HCT116 (cell line): ENCODE results near the gene CACNA2D3. TPM values are rescaled to one million over a fixed set of nuclear protein-coding genes. Genes with fewer than 3 reads are reported as not detected.

Experiments used
- ATAC-seq: fragments of 200-7000 bp; cut with Tn5 transposase; 2 replicates; pipeline ENCODE4 v1.9.1; 2020; ENCODE audit warnings: mild to moderate bottlenecking, moderate library complexity
- BruUV-seq: library from RNA; stranded (reverse); fragments of 400-500 nt; replicated peaks from 2 replicates; lab custom pipeline; 2021; lab: Mats Ljungman, UMichigan
- CTCF ChIA-PET: fragments of 300-600 bp; sonication (Branson Sonifier 250); formaldehyde crosslinking; loops from one replicate; lab custom pipeline; 2021; ENCODE audit warnings: antibody characterized with exemption; lab: Charles Lee
- POLR2A ChIA-PET: fragments of 300-600, 350-600 bp; sonication (Branson Sonifier 250); formaldehyde crosslinking; loops from one replicate; lab custom pipeline; 2021; ENCODE audit warnings: antibody characterized with exemption; lab: Charles Lee
- RAD21 ChIA-PET, 2 experiments: fragments of 300-600 bp; sonication (Branson Sonifier 250); formaldehyde crosslinking; loops; one replicate each; lab custom pipeline; 2023; ENCODE audit warnings: low total read pairs in 2 of 2; ENCODE audit not compliant: uncharacterized antibody in 2 of 2, unreplicated experiment in 2 of 2, low non-redundant PET in 1 of 2; lab: Charles Lee
- DNase-seq: peaks from one replicate; pipeline ENCODE4 v3.0.0-alpha.2; 2010; ENCODE audit warnings: low read depth, low spot score
- H2AFZ ChIP-seq: fragments of 200-600 bp; shearing (Covaris generic), sonication (generic); 2 replicates; pipeline ENCODE4 v1.6.1; 2017; ENCODE audit warnings: low read depth, mixed run types, mixed read lengths, antibody characterized with exemption, low read length; ENCODE audit not compliant: poor library complexity, severe bottlenecking
- H3K27ac ChIP-seq: 2 replicates; pipeline ENCODE4 v1.5.1; 2012; ENCODE audit warnings: low read depth, low read length
- H3K27me3 ChIP-seq: fragments of 200-600 bp; sonication (generic); 2 replicates; pipeline ENCODE4 v1.6.1; 2016; ENCODE audit warnings: mixed run types, low read length, mixed read lengths; ENCODE audit not compliant: insufficient read depth
- H3K36me3 ChIP-seq, 2 experiments: fragments of 200-500 bp in 1 of 2; fragments of 200-600 bp in 1 of 2; sonication (Bioruptor generic) in 1 of 2; sonication (generic) in 1 of 2; 2 replicates each; pipeline versions ENCODE4 v1.5.1 to v1.6.1; 2014 to 2016; ENCODE audit warnings: low read length in 2 of 2, inconsistent platforms in 1 of 2, mixed read lengths in 1 of 2, mixed run types in 1 of 2; ENCODE audit not compliant: insufficient read depth in 2 of 2, control insufficient read depth in 1 of 2
- H3K4me1 ChIP-seq, 2 experiments: fragments of 200-600 bp in 1 of 2; sonication (generic) in 1 of 2; 2 replicates each; pipeline versions ENCODE4 v1.5.1 to v1.6.1; 2012 to 2017; ENCODE audit warnings: low read length in 2 of 2, inconsistent platforms in 1 of 2, mild to moderate bottlenecking in 1 of 2, mixed read lengths in 1 of 2, mixed run types in 1 of 2, moderate library complexity in 1 of 2; ENCODE audit not compliant: insufficient read depth in 2 of 2, control insufficient read depth in 1 of 2
- H3K4me2 ChIP-seq: fragments of 200-600 bp; sonication (generic); 2 replicates; pipeline ENCODE4 v1.6.1; 2017; ENCODE audit warnings: mixed run types, low read length, mixed read lengths
- H3K4me3 ChIP-seq, 2 experiments: fragments of 200-600 bp in 1 of 2; sonication (generic) in 1 of 2; replicated peaks in 1 of 2; 2 replicates each; pipeline ENCODE4 v1.5.1; 2011 to 2016; ENCODE audit warnings: low read length in 2 of 2, control low read depth in 1 of 2, low read depth in 1 of 2, mild to moderate bottlenecking in 1 of 2, mixed read lengths in 1 of 2, mixed run types in 1 of 2
- H3K79me2 ChIP-seq: fragments of 200-600 bp; sonication (generic); 2 replicates; pipeline ENCODE4 v1.6.1; 2017; ENCODE audit warnings: mild to moderate bottlenecking, mixed run types, low read length, moderate library complexity, mixed read lengths; ENCODE audit not compliant: insufficient read depth
- H3K9ac ChIP-seq: fragments of 200-600 bp; sonication (generic); 2 replicates; pipeline ENCODE4 v1.6.1; 2016; ENCODE audit warnings: low read length, mixed read lengths
- H3K9me2 ChIP-seq: fragments of 200-600 bp; sonication (generic), shearing (Covaris generic); 2 replicates; pipeline ENCODE4 v1.6.1; 2017; ENCODE audit warnings: mixed run types, mild to moderate bottlenecking, moderate library complexity; ENCODE audit not compliant: insufficient read depth
- H3K9me3 ChIP-seq, 2 experiments: fragments of 200-500 bp in 1 of 2; fragments of 200-600 bp in 1 of 2; sonication (Bioruptor generic) in 1 of 2; sonication (generic) in 1 of 2; 2 replicates each; pipeline ENCODE4 v1.6.1; 2014 to 2017; ENCODE audit warnings: low read length in 2 of 2, mixed read lengths in 2 of 2, inconsistent platforms in 1 of 2, low read depth in 1 of 2, mild to moderate bottlenecking in 1 of 2, mixed run types in 1 of 2, moderate library complexity in 1 of 2; ENCODE audit not compliant: control insufficient read depth in 1 of 2, insufficient read depth in 1 of 2
- H4K20me1 ChIP-seq: fragments of 200-600 bp; sonication (generic), shearing (Covaris generic); 2 replicates; pipeline ENCODE4 v1.6.1; 2017; ENCODE audit warnings: mixed run types, mild to moderate bottlenecking, moderate library complexity; ENCODE audit not compliant: insufficient read depth
- ELF1 ChIP-seq: IDR thresholded peaks from 2 replicates; pipeline ENCODE4 v1.6.1; 2012; ENCODE audit warnings: low read depth, borderline replicate concordance
- JUND ChIP-seq: IDR thresholded peaks from 2 replicates; pipeline ENCODE4 v1.6.1; 2012
- POLR2A ChIP-seq: IDR thresholded peaks from 2 replicates; pipeline ENCODE4 v1.7.0; 2011; ENCODE audit warnings: borderline replicate concordance; ENCODE audit not compliant: insufficient read depth, insufficient read length; ENCODE audit errors: extremely low read depth
- RAD21 ChIP-seq: IDR thresholded peaks from 2 replicates; pipeline ENCODE4 v1.6.1; 2012; ENCODE audit warnings: low read depth, mild to moderate bottlenecking
- SIN3A ChIP-seq: IDR thresholded peaks from 2 replicates; pipeline ENCODE4 v1.6.1; 2012; ENCODE audit warnings: low read depth
- SRF ChIP-seq: IDR thresholded peaks from 2 replicates; pipeline ENCODE4 v1.6.1; 2012; ENCODE audit warnings: low read depth
- TCF7L2 ChIP-seq: IDR thresholded peaks from 2 replicates; pipeline ENCODE4 v1.7.0; 2011; ENCODE audit warnings: borderline replicate concordance, inconsistent platforms; ENCODE audit not compliant: insufficient read depth, insufficient read length; ENCODE audit errors: extremely low read depth
- YY1 ChIP-seq: IDR thresholded peaks from 2 replicates; pipeline ENCODE4 v1.6.1; 2011; ENCODE audit warnings: low read length, low read depth, moderate library complexity, mild to moderate bottlenecking; ENCODE audit not compliant: insufficient replicate concordance; ENCODE audit errors: extremely low read depth
- ZNF274 ChIP-seq: fragments of 200-500 bp; sonication (Bioruptor generic); IDR thresholded peaks from 2 replicates; pipeline ENCODE4 v1.6.1; 2014; ENCODE audit warnings: mild to moderate bottlenecking, low read depth, low read length, inconsistent platforms
- intact Hi-C: fragments of 100-400 bp; cut with micrococcal nuclease; formaldehyde crosslinking; loops from 2 replicates; pipeline ENCODE4 v1.10.0; 2022
- total RNA-seq: library from RNA; stranded (reverse); gene quantifications from one replicate; pipeline ENCODE4 v1.2.1, GENCODE V29; 2021; ENCODE audit not compliant: unreplicated experiment
- TF ChIP-seq, protein P1 (sequence below): IDR thresholded peaks from 2 replicates; pipeline ENCODE4 v1.6.1; 2012; ENCODE audit warnings: low read depth
- TF ChIP-seq, protein P2 (sequence below), 3 experiments: fragments of 200-600 bp in 1 of 3; sonication (generic) in 1 of 3; IDR thresholded peaks in 2 of 3; conservative IDR thresholded peaks in 1 of 3; 2 replicates each; pipeline ENCODE4 v1.5.1; 2012 to 2017; ENCODE audit warnings: low read depth in 2 of 3, low read length in 2 of 3, antibody characterized with exemption in 1 of 3, borderline replicate concordance in 1 of 3, control low read depth in 1 of 3, mild to moderate bottlenecking in 1 of 3, mixed read lengths in 1 of 3, mixed run types in 1 of 3, moderate library complexity in 1 of 3; ENCODE audit not compliant: insufficient read depth in 1 of 3

CACNA2D3 gene
- total RNA-seq, 1 experiment from 2014 or later = 0.20 TPM

DNA sequence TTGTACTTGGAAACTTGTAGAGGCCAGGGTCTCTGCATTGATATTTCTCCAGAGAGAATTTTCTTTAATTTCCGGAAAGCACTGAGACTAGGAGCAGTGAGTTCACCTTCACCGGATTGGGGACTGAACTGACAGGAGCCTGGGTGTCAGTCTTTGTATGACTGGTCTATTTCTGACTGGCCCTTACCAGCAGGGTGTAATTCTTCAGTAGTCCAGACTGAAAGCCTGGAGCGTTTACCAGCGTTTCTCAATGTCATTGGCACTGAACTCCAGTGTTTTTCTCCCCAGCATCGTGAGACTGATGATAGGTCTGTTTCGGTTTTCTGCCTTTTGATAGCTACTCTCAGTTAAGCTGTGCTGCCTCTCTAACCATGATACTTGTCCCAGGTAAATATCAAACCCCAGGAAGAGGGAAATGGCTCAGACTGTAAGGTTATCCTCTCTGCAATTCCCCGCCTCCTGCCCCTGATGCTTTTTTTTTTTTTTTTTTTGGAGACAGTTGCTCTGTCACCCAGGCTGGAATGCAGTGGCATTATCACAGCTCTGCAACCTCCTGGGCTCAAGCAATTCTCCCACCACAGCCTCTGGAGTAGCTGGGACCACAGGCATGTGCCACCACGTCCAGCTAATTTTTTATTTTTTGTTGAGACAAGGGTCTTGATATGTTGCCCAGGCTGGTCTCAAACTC is 103.6 kb downstream of the CACNA2D3 start:
- Histone ChIP-seq H3K9ac (no peak overlapping the region), H3K36me3 (no peaks in the 10 kb centered on the region), H3K9me2 (no peaks in the 10 kb centered on the region), H2AFZ (no peak overlapping the region), H3K79me2 (no peaks in the 10 kb centered on the region), H3K4me2 (no peak overlapping the region), H3K4me3 (no peak overlapping the region), H3K27me3 (no peaks in the 10 kb centered on the region), H3K9me3 (no peaks in the 10 kb centered on the region), H4K20me1 (no peaks in the 10 kb centered on the region), H3K27ac (no peak overlapping the region), H3K4me1 (no peaks in the 10 kb centered on the region)
- ChIA-PET POLR2A (no interaction called here), CTCF (no interaction called here), RAD21 (no interaction called here)
- ATAC-seq (no peak), DNase-seq (no peak)
- BruUV-seq = no TSS peak
- TF ChIP-seq ZNF274 (no peak), ELF1 (no peak), SRF (no peak), TCF7L2 (no peak), JUND (no peak), SIN3A (no peak), POLR2A (no peak), YY1 (no peak), RAD21 (no peak)
- TF ChIP-seq, protein P1, sequence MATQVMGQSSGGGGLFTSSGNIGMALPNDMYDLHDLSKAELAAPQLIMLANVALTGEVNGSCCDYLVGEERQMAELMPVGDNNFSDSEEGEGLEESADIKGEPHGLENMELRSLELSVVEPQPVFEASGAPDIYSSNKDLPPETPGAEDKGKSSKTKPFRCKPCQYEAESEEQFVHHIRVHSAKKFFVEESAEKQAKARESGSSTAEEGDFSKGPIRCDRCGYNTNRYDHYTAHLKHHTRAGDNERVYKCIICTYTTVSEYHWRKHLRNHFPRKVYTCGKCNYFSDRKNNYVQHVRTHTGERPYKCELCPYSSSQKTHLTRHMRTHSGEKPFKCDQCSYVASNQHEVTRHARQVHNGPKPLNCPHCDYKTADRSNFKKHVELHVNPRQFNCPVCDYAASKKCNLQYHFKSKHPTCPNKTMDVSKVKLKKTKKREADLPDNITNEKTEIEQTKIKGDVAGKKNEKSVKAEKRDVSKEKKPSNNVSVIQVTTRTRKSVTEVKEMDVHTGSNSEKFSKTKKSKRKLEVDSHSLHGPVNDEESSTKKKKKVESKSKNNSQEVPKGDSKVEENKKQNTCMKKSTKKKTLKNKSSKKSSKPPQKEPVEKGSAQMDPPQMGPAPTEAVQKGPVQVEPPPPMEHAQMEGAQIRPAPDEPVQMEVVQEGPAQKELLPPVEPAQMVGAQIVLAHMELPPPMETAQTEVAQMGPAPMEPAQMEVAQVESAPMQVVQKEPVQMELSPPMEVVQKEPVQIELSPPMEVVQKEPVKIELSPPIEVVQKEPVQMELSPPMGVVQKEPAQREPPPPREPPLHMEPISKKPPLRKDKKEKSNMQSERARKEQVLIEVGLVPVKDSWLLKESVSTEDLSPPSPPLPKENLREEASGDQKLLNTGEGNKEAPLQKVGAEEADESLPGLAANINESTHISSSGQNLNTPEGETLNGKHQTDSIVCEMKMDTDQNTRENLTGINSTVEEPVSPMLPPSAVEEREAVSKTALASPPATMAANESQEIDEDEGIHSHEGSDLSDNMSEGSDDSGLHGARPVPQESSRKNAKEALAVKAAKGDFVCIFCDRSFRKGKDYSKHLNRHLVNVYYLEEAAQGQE = no peak
- TF ChIP-seq, protein P2, sequence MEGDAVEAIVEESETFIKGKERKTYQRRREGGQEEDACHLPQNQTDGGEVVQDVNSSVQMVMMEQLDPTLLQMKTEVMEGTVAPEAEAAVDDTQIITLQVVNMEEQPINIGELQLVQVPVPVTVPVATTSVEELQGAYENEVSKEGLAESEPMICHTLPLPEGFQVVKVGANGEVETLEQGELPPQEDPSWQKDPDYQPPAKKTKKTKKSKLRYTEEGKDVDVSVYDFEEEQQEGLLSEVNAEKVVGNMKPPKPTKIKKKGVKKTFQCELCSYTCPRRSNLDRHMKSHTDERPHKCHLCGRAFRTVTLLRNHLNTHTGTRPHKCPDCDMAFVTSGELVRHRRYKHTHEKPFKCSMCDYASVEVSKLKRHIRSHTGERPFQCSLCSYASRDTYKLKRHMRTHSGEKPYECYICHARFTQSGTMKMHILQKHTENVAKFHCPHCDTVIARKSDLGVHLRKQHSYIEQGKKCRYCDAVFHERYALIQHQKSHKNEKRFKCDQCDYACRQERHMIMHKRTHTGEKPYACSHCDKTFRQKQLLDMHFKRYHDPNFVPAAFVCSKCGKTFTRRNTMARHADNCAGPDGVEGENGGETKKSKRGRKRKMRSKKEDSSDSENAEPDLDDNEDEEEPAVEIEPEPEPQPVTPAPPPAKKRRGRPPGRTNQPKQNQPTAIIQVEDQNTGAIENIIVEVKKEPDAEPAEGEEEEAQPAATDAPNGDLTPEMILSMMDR (IDR thresholded peaks at IDR 0.05 in 2 of 3, conservative IDR thresholded peaks at IDR 0.05 in 1 of 3; ENCODE audit: borderline replicate concordance in 1 of 3, insufficient read depth in 1 of 3, low read depth in 2 of 3, low read length in 2 of 3) = no peak
- intact Hi-C loops = no loop called here
